Ovary (tissue), 9 donors: ENCODE data around the gene SEPTIN3. TPM values are rescaled to one million over a fixed set of nuclear protein-coding genes. Genes with fewer than 3 reads are reported as not detected.
"Not testable (repeated sequence)": the region's sequence is repeated elsewhere in the genome, so short reads cannot be mapped to it uniquely, and the experiment has no call there.

Source experiments
- DNase-seq, 5 donors: peaks; one replicate each; pipeline ENCODE4 v3.0.0-alpha.2; 2019 to 2020
- H3K27ac ChIP-seq, 2 donors: fragments of 200-600 bp; one replicate each; pipeline versions ENCODE4 v1.5.1 to v1.8.0; 2019 to 2022
- H3K27me3 ChIP-seq: fragments of 200-600 bp; one replicate; pipeline ENCODE4 v1.8.0; 2022
- H3K36me3 ChIP-seq: fragments of 200-600 bp; sonication (generic); one replicate; pipeline ENCODE4 v1.5.1; 2019
- H3K4me1 ChIP-seq: one replicate; pipeline ENCODE4 v1.8.1; 2013; ENCODE audit warnings: mild to moderate bottlenecking, moderate library complexity; ENCODE audit not compliant: insufficient read depth
- H3K4me3 ChIP-seq: fragments of 200-600 bp; sonication (generic); one replicate; pipeline ENCODE4 v1.5.1; 2017
- H3K9me3 ChIP-seq, 2 donors: fragments of 200-600 bp in 1 of 2; sonication (generic) in 1 of 2; one replicate each; pipeline versions ENCODE4 v1.5.1 to v1.8.1; 2013 to 2019; ENCODE audit warnings: mild to moderate bottlenecking in 1 of 2, moderate library complexity in 1 of 2
- CTCF ChIP-seq, 3 donors: fragments of 450-650 bp in 2 of 3; fragments of 200-600 bp in 1 of 3; IDR thresholded peaks; one replicate each; pipeline versions ENCODE4 v1.5.1 to v1.8.0; 2016 to 2022; ENCODE audit warnings: antibody characterized with exemption in 3 of 3, mild to moderate bottlenecking in 1 of 3
- EP300 ChIP-seq: sonication (generic); formaldehyde crosslinking; IDR thresholded peaks from one replicate; pipeline ENCODE4 v1.6.1; 2017; ENCODE audit warnings: antibody characterized with exemption
- POLR2A ChIP-seq: fragments of 450-650 bp; IDR thresholded peaks from one replicate; pipeline ENCODE4 v1.6.1; 2017; ENCODE audit warnings: antibody characterized with exemption, mild to moderate bottlenecking, moderate library complexity
- WGBS, 3 donors: extraction: QIAGEN DNeasy Blood & Tissue Kit in 1 of 3; methylation state at CpG; one replicate each; pipeline versions ENCODE4 v1.1.5 to v1.1.7; 2013 to 2017; 5-methylcytosine and 5-hydroxymethylcytosine counted together
- intact Hi-C, 4 donors: fragments of 100-400 bp; cut with DNase I; formaldehyde crosslinking; loops; one replicate each; pipeline versions ENCODE4 v1.11.0 to v1.15.1; 2022 to 2023
- polyA plus RNA-seq, 2 donors: library from polyadenylated mRNA; stranded (reverse); fragments of 200-250 nt in 1 of 2; fragments of 350-450 nt in 1 of 2; fragmentation: Illumina TruSeq in 1 of 2; extraction: RNeasy Lipid Tissue Mini Kit (QIAGEN cat#74804) in 1 of 2; gene quantifications; one replicate each; pipeline ENCODE4 v1.2.3, GENCODE V29; 2013 to 2014
- total RNA-seq, 7 donors: library from RNA; depleted of rRNA in 2 of 7; stranded (reverse); fragments of >200 nt in 2 of 7; fragmentation: NEBNext Ultra II Directional in 3 of 7; extraction: Animal tissue kit (Norgen Biotek cat#: 25700) in 3 of 7; gene quantifications; one replicate each; pipeline versions ENCODE4 v1.1.0 to v1.2.4, GENCODE V29; 2016 to 2023
- donor health status: DM: no; HTN: no; CAD: no; lungs with moderate emphysema.
- donor health status: DM: no; HTN: no; CAD: no.
- donor health status: Bipolar disorder and iron deficiency.
- donor health status: DM: yes; HTN: yes; CAD: no.
- donor health status: DM: no; HTN: no; CAD: no.
- donor health status: DM: yes; HTN: yes; CAD: no.

Gene SEPTIN3
- total and polyA plus RNA-seq, 9 donors: 0.11 to 1.4 (median 0.23) TPM; not detected in 1

- TF ChIP-seq CTCF (IDR thresholded peaks at IDR 0.05): no peak
- TF ChIP-seq POLR2A: no peak
- TF ChIP-seq EP300: no peak
- Histone ChIP-seq H3K4me1 (peaks cover 4% of the 10 kb centered on the region), H3K4me3 (peak overlapping the region; percentile 76), H3K27me3 (no peaks in the 10 kb centered on the region), H3K36me3 (no peaks in the 10 kb centered on the region), H3K27ac (no peak overlapping the region), H3K9me3 (no peaks in the 10 kb centered on the region)
- intact Hi-C loops: loop anchor here in 2 of 4 donors (10.0 kb wide), 1 partner anchor 123 kb away; no protein-coding TSS in a partner anchor
- 64 to 75% (median 69%) methylated on average over 21 of the region's 21 CpGs for WGBS, 3 donors
- DNase-seq: peak in 1 of 5 donors; percentile 37
Measured at GRCh38 chr22:41947424-41948080, 21.7 kb upstream of the SEPTIN3 start.

GRCh38 chr22:41948142-41948541 is 21.1 kb upstream of the SEPTIN3 start:
- whole genome bisulfite sequencing, 3 donors: 89 to 93% (median 92%) methylated on average over 2 of the region's 2 CpGs
- intact Hi-C loops: loop anchor here in 2 of 4 donors (10.0 kb wide), 1 partner anchor 123 kb away; no protein-coding TSS in a partner anchor

GRCh38 chr22:41948928-41949296 is 20.3 kb upstream of the SEPTIN3 start:
- DNase-seq, H3K27ac ChIP-seq, H3K36me3 ChIP-seq, H3K27me3 ChIP-seq, H3K4me1 ChIP-seq, H3K9me3 ChIP-seq, H3K4me3 ChIP-seq: not testable (repeated sequence)
- intact Hi-C loops: loop anchor here in 2 of 4 donors (10.0 kb wide), 1 partner anchor 124 kb away; no protein-coding TSS in a partner anchor
- 84 to 89% (median 86%) methylated on average over 8 of the region's 8 CpGs for WGBS, 3 donors

More at GRCh38 chr22:41948142-41948541, 21.1 kb upstream of the SEPTIN3 start:
- H3K4me3 ChIP-seq: no peak overlapping the region
- H3K27me3 ChIP-seq: no peaks in the 10 kb centered on the region
- DNase-seq: no peak
- H3K27ac ChIP-seq: no peak overlapping the region
- TF ChIP-seq EP300 (no peak), POLR2A (no peak), CTCF (IDR thresholded peaks at IDR 0.05) (no peak)
- no peaks in the 10 kb centered on the region for H3K36me3 ChIP-seq
- H3K9me3 ChIP-seq: no peaks in the 10 kb centered on the region
- peaks cover 4% of the 10 kb centered on the region for H3K4me1 ChIP-seq

GRCh38 chr22:41949297-41949965 is 19.8 kb upstream of the SEPTIN3 start:
- TF ChIP-seq EP300 (no peak), CTCF (IDR thresholded peaks at IDR 0.05) (no peak), POLR2A (no peak)
- Histone ChIP-seq H3K4me1 (peaks cover 4% of the 10 kb centered on the region), H3K36me3 (no peaks in the 10 kb centered on the region), H3K27me3 (no peaks in the 10 kb centered on the region), H3K27ac (no peak overlapping the region), H3K4me3 (no peak overlapping the region), H3K9me3 (no peaks in the 10 kb centered on the region)
- 85 to 92% (median 90%) methylated on average over 7 of the region's 7 CpGs for WGBS, 3 donors
- DNase-seq: no peak
- intact Hi-C loops: loop anchor here in 2 of 4 donors (10.0 kb wide), 1 partner anchor 125 kb away; no protein-coding TSS in a partner anchor
